Osteoblast (primary cell): ENCODE results near the gene SGPL1. TPM values are rescaled to one million over a fixed set of nuclear protein-coding genes. Genes with fewer than 3 reads are reported as not detected.

Experiments
- DNase-seq: peaks from one replicate; pipeline ENCODE4 v3.0.0; 2011; ENCODE audit warnings: low spot score, mixed read lengths; ENCODE audit not compliant: insufficient read length; ENCODE audit errors: missing footprints
- H2AFZ ChIP-seq: 2 replicates; pipeline ENCODE4 v1.6.0; 2011; ENCODE audit warnings: mild to moderate bottlenecking, low read length
- H3K27ac ChIP-seq: 2 replicates; pipeline ENCODE4 v1.5.1; 2011; ENCODE audit warnings: mild to moderate bottlenecking, low read depth, low read length, moderate library complexity
- H3K27me3 ChIP-seq: 2 replicates; pipeline ENCODE4 v1.6.0; 2012; ENCODE audit warnings: mild to moderate bottlenecking, control low read depth, inconsistent platforms, low read length, moderate library complexity; ENCODE audit not compliant: insufficient read depth
- H3K36me3 ChIP-seq: 2 replicates; pipeline ENCODE4 v1.5.1; 2011; ENCODE audit warnings: mild to moderate bottlenecking, low read length, control low read depth, moderate library complexity; ENCODE audit not compliant: insufficient read depth
- H3K4me1 ChIP-seq: 2 replicates; pipeline ENCODE4 v1.5.1; 2011; ENCODE audit warnings: mild to moderate bottlenecking, low read length, control low read depth, moderate library complexity; ENCODE audit not compliant: insufficient read depth
- H3K4me2 ChIP-seq: 2 replicates; pipeline ENCODE4 v1.6.0; 2011; ENCODE audit warnings: mild to moderate bottlenecking, low read length; ENCODE audit not compliant: insufficient read depth
- H3K4me3 ChIP-seq: fragments of 200-600 bp; sonication (generic); 3 replicates; pipeline ENCODE4 v1.5.1; 2012; ENCODE audit warnings: mild to moderate bottlenecking, low read length, inconsistent platforms; ENCODE audit not compliant: insufficient read depth
- H3K79me2 ChIP-seq: 2 replicates; pipeline ENCODE4 v1.6.0; 2012; ENCODE audit warnings: mild to moderate bottlenecking, low read length, control low read depth, inconsistent platforms; ENCODE audit not compliant: insufficient read depth
- H3K9me3 ChIP-seq: 2 replicates; pipeline ENCODE4 v1.5.1; 2011; ENCODE audit warnings: low read depth, low read length, control low read depth
- H4K20me1 ChIP-seq: 2 replicates; pipeline ENCODE4 v1.6.0; 2012; ENCODE audit warnings: mild to moderate bottlenecking, low read length, control low read depth; ENCODE audit not compliant: insufficient read depth
- CTCF ChIP-seq: IDR thresholded peaks from 2 replicates; pipeline ENCODE4 v1.5.1; 2011; ENCODE audit warnings: mild to moderate bottlenecking, low read depth, low read length, moderate library complexity; ENCODE audit errors: extremely low read depth
- total RNA-seq: library from RNA; depleted of rRNA; stranded (reverse); fragments of >200 nt; gene quantifications from 2 replicates; pipeline ENCODE4 v1.2.3, GENCODE V29; 2012

SGPL1 gene
- total RNA-seq, 1 donor, result 47.4 TPM

DNA sequence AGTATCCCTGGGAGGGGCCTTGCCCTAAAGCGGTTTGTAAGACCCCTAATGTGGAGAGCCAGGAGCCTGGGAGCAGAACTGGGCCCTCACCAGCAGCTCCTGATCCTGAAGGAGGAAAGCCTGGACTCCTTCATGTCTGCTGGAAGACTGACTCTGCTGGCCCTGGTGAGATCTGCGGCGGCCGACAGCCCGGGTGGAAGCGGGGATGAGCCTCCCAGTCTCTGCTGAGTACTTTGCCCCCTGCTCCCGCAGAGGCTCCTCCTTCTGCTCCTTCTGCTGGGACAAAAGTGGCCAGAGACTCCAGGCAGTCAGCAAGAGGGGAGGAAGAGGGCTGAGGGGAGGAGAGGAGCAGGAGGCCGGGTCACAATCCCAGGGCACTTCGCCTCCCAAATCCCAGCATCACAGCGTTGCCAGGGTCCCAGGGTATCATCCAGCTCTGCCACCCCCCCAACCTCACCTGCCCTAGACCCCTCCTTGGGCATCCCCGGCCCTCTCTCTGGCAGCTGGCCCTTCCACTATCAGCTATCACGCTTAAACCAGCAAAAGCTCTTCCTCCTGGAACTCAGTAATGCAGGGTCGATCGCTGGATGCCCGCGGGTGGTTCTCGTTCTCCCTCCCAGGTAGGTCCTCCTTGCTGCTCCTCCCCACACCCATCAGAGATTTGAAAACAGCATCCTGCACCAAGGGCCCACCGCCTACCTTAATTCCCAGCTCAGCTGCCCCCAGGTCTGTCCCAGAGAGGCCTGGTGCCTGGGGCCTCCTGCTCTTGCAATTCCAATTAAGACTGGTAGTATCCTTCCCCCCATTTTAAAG is 38.5 kb upstream of the SGPL1 start:
- no peaks in the 10 kb centered on the region for H4K20me1 ChIP-seq
- H3K4me3 ChIP-seq, result no peak overlapping the region
- H3K9me3 ChIP-seq, result no peaks in the 10 kb centered on the region
- peak; percentile 42 for DNase-seq
- H3K79me2 ChIP-seq, result no peaks in the 10 kb centered on the region
- H3K27me3 ChIP-seq, result peaks cover 3% of the 10 kb centered on the region
- no peak overlapping the region for H2AFZ ChIP-seq
- TF ChIP-seq CTCF, result no peak
- no peaks in the 10 kb centered on the region for H3K4me1 ChIP-seq
- no peak overlapping the region for H3K27ac ChIP-seq
- no peaks in the 10 kb centered on the region for H3K36me3 ChIP-seq
- H3K4me2 ChIP-seq, result no peak overlapping the region

DNA sequence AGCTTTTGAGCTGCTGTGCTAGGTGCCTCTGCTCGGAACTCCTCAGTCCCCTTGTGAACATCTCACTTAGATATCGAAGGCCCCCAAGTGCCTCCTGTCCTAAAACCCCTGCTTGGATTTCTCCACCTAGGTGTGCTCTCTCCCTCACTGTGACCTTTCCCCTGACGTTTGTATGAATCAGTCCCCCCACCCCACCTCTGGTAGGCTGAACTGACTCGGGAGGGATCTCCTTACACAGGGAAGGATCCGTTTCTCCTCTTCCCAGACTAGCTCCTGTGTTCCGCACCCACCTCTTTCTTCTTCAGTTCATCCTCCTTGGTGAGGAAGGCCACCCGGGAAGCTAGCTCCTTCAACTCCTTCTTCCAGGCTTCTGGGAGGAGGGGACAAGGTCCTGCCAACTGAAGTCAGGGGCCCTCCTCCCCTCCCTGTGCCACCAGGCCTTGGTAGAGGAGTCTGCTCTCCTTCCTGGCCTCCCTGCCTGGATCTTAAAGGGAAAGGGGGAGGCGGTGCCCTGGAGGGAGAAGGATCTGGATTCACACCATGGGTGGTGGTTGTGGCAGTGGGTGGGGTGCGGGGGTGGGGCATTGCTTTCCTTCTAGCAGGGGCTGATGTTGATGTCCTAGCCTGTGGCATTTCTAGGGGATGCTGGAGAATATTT is 37.4 kb upstream of the SGPL1 start:
- peaks cover 5% of the 10 kb centered on the region for H3K27me3 ChIP-seq
- no peaks in the 10 kb centered on the region for H3K79me2 ChIP-seq
- H3K4me2 ChIP-seq, result no peak overlapping the region

DNA sequence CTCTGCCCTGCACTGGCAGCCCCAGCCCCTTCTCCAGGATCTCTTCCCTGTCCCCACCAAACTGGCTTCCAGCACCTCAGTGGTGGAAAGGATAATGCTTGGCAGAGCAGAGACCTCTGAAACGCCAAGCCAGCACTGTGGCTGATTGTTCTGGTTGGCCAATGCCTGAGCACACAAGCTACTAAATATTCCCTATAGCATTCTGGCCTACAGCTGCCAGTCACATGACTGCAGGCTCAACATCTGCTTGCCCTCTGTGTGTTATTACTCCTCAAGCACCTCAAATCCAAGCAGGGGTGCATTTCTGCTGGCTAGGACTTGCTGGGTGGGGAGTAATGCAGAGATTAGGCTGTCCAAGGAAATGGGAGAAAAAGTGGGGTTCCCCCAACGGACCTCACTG is 36.7 kb upstream of the SGPL1 start:
- Histone ChIP-seq H4K20me1 (no peaks in the 10 kb centered on the region), H3K4me3 (no peak overlapping the region), H2AFZ (no peak overlapping the region), H3K79me2 (no peaks in the 10 kb centered on the region), H3K4me2 (no peak overlapping the region), H3K27me3 (peaks cover 10% of the 10 kb centered on the region), H3K9me3 (no peaks in the 10 kb centered on the region), H3K27ac (no peak overlapping the region), H3K36me3 (no peaks in the 10 kb centered on the region), H3K4me1 (no peaks in the 10 kb centered on the region)
- no peak for TF ChIP-seq CTCF
- peak; percentile 51 for DNase-seq

More for the DNA sequence above, 37.4 kb upstream of the SGPL1 start:
- no peaks in the 10 kb centered on the region for H4K20me1 ChIP-seq
- no peak for DNase-seq
- H3K9me3 ChIP-seq, result no peaks in the 10 kb centered on the region
- no peak overlapping the region for H3K4me3 ChIP-seq
- no peaks in the 10 kb centered on the region for H3K4me1 ChIP-seq
- H2AFZ ChIP-seq, result no peak overlapping the region
- no peak overlapping the region for H3K27ac ChIP-seq
- no peak for TF ChIP-seq CTCF
- H3K36me3 ChIP-seq, result no peaks in the 10 kb centered on the region
